Measurements from ENCODE around the gene PTGDR.

- TF ChIP-seq, protein P1, sequence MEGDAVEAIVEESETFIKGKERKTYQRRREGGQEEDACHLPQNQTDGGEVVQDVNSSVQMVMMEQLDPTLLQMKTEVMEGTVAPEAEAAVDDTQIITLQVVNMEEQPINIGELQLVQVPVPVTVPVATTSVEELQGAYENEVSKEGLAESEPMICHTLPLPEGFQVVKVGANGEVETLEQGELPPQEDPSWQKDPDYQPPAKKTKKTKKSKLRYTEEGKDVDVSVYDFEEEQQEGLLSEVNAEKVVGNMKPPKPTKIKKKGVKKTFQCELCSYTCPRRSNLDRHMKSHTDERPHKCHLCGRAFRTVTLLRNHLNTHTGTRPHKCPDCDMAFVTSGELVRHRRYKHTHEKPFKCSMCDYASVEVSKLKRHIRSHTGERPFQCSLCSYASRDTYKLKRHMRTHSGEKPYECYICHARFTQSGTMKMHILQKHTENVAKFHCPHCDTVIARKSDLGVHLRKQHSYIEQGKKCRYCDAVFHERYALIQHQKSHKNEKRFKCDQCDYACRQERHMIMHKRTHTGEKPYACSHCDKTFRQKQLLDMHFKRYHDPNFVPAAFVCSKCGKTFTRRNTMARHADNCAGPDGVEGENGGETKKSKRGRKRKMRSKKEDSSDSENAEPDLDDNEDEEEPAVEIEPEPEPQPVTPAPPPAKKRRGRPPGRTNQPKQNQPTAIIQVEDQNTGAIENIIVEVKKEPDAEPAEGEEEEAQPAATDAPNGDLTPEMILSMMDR (IDR thresholded peaks at IDR 0.05): no peak
- no peak for TF ChIP-seq POLR2AphosphoS5 (IDR thresholded peaks at IDR 0.05; ENCODE audit: low read depth, low read length)
- TF ChIP-seq SIN3A (IDR thresholded peaks at IDR 0.05; ENCODE audit: borderline replicate concordance, insufficient read depth, low read depth, low read length): no peak
- no peak for TF ChIP-seq TCF7L2 (IDR thresholded peaks at IDR 0.05; ENCODE audit: low read depth, low read length)
Observed at GRCh38 chr14:52277552-52277951, 10.1 kb downstream of the PTGDR start.

Data from Panc1 (cell line).